HG02571 (cell line): ENCODE measurements around the gene RPL27.

Experiments used
- ATAC-seq: cut with Tn5 transposase; IDR thresholded peaks from one replicate; pipeline ENCODE4 v1.9.1; 2021; ENCODE audit warnings: mild to moderate bottlenecking, moderate library complexity; ENCODE audit not compliant: unreplicated experiment

The RPL27 gene

GRCh38 chr17:43044024-43044423 is 45.8 kb downstream of the RPL27 start:
- no peak for ATAC-seq

DNA sequence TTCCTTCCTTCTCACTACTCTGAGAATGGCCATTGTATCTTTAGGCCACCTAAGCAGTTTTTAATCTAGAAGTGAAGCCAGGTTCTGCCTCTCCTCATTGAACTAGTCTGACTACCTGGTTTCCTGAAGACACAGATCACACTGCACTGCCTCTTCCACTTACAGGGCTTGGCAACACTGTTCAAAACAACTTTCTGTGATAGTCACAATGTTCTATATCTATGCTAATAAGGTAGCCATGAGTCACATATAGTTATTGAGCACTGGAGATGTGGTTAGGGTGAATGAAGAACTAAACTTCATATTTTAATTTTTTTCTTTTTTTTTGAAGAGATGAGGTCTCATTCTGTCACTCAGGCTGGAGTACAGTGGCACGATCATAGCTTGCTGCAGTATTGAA is 53.8 kb downstream of the RPL27 start:
- ATAC-seq: no peak
